Kidney (tissue), 14 donors: ENCODE measurements around the gene OBSCN. TPM values are rescaled to one million over a fixed set of nuclear protein-coding genes. Genes with fewer than 3 reads are reported as not detected.
A peak's percentile ranks its signal among the peaks of the same experiment; 100 is the strongest.

ENCODE experiments used
- DNase-seq, 5 donors: peaks; one replicate each; pipeline ENCODE4 v3.0.0-alpha.2; 2013 to 2020
- FAIRE-seq: peaks from 2 replicates; lab custom pipeline; 2012; peaks lifted over from hg19 to GRCh38; lab: Jason Lieb, UNC
- H3K27ac ChIP-seq, 2 donors: one replicate each; pipeline ENCODE4 v1.7.0; 2013; ENCODE audit warnings: low read depth in 2 of 2, low read length in 2 of 2, inconsistent platforms in 1 of 2
- H3K27me3 ChIP-seq: one replicate; pipeline ENCODE4 v1.7.1; 2013; ENCODE audit warnings: low read length, inconsistent platforms; ENCODE audit not compliant: control insufficient read depth, insufficient read depth
- H3K36me3 ChIP-seq, 3 donors: one replicate each; pipeline versions ENCODE4 v1.7.0 to v1.7.1; 2013; ENCODE audit warnings: low read length in 3 of 3, control low read depth in 1 of 3, inconsistent platforms in 1 of 3; ENCODE audit not compliant: insufficient read depth in 3 of 3, control insufficient read depth in 2 of 3
- H3K4me1 ChIP-seq, 3 donors: one replicate each; pipeline versions ENCODE4 v1.7.0 to v1.7.1; 2013; ENCODE audit warnings: low read length in 3 of 3, inconsistent platforms in 1 of 3, low read depth in 1 of 3; ENCODE audit not compliant: control insufficient read depth in 2 of 3, insufficient read depth in 2 of 3
- H3K4me3 ChIP-seq, 3 donors: one replicate each; pipeline versions ENCODE4 v1.7.0 to v1.8.1; 2013; ENCODE audit warnings: low read length in 3 of 3, control low read depth in 1 of 3, inconsistent platforms in 1 of 3
- H3K9ac ChIP-seq, 3 donors: one replicate each; pipeline versions ENCODE4 v1.7.0 to v1.7.1; 2013; ENCODE audit warnings: low read length in 3 of 3, control low read depth in 1 of 3, inconsistent platforms in 1 of 3
- H3K9me3 ChIP-seq, 3 donors: one replicate each; pipeline versions ENCODE4 v1.7.0 to v1.7.1; 2013; ENCODE audit warnings: low read length in 3 of 3, control low read depth in 1 of 3, inconsistent platforms in 1 of 3; ENCODE audit not compliant: control insufficient read depth in 2 of 3, insufficient read depth in 1 of 3
- CTCF ChIP-seq: IDR thresholded peaks from 3 replicates; pipeline ENCODE4 v1.5.1; 2012; ENCODE audit warnings: mild to moderate bottlenecking, moderate library complexity, borderline replicate concordance; ENCODE audit not compliant: insufficient read depth; ENCODE audit errors: extremely low read depth
- intact Hi-C: fragments of 100-400 bp; cut with DNase I; formaldehyde crosslinking; loops from one replicate; pipeline ENCODE4 v1.11.1; 2022
- polyA plus RNA-seq: library from polyadenylated mRNA; stranded (reverse); fragments of 350-450 nt; fragmentation: Illumina TruSeq; extraction: RNeasy Lipid Tissue Mini Kit (QIAGEN cat#74804); gene quantifications from one replicate; pipeline ENCODE4 v1.2.3, GENCODE V29; 2014; ENCODE audit warnings: low read depth, low replicate concordance; ENCODE audit not compliant: insufficient read depth
- total RNA-seq: library from RNA; stranded (reverse); fragmentation: NEBNext Ultra II Directional; extraction: Animal tissue kit (Norgen Biotek cat#: 25700); gene quantifications from one replicate; pipeline ENCODE4 v1.2.1, GENCODE V29; 2021
- donor health status: control.
- donor health status: control.
- donor health status: control.
- donor health status: control.
- donor health status: control.
- donor health status: DM: yes; HTN: yes; CAD: no.
- donor health status: Normal renal cell carcinoma (clear cell type).

The OBSCN gene
- total and polyA plus RNA-seq, 2 donors from 2014 or later = 14.5 to 30.0 TPM

- FAIRE-seq (no peak), DNase-seq (peak in 2 of 5 donors; percentile 12 to 66)
- Histone ChIP-seq H3K4me3 (peak overlapping the region in 2 of 3 donors; percentile 34 to 35), H3K9me3 (no peaks in the 10 kb centered on the region), H3K36me3 (no peaks in the 10 kb centered on the region), H3K27ac (no peak overlapping the region), H3K4me1 (peaks cover 0 to 7% (median 0%) of the 10 kb centered on the region in 3 donors), H3K27me3 (no peaks in the 10 kb centered on the region), H3K9ac (no peak overlapping the region)
- intact Hi-C loops = no loop called here
- TF ChIP-seq CTCF = no peak
Measured at GRCh38 chr1:228213917-228214808, 6.3 kb downstream of the OBSCN start.

- no peak overlapping the region for H3K9ac ChIP-seq
- FAIRE-seq (no peak), DNase-seq (peak in 1 of 5 donors; percentile 54)
- H3K4me1 ChIP-seq = peaks cover 0 to 7% (median 0%) of the 10 kb centered on the region in 3 donors
- no peak overlapping the region for H3K4me3 ChIP-seq
- peaks cover 0 to 3% (median 0%) of the 10 kb centered on the region in 3 donors for H3K36me3 ChIP-seq
- TF ChIP-seq CTCF = no peak
- intact Hi-C loops = no loop called here
- no peak overlapping the region for H3K27ac ChIP-seq
- no peaks in the 10 kb centered on the region for H3K27me3 ChIP-seq
- H3K9me3 ChIP-seq = no peaks in the 10 kb centered on the region
Measured at GRCh38 chr1:228214921-228215662, 7.2 kb downstream of the OBSCN start.

- H3K27ac ChIP-seq = no peak overlapping the region
- H3K4me3 ChIP-seq = no peak overlapping the region
- intact Hi-C loops = no loop called here
- no peaks in the 10 kb centered on the region for H3K27me3 ChIP-seq
- H3K9ac ChIP-seq = no peak overlapping the region
- FAIRE-seq (no peak), DNase-seq (peak in 2 of 5 donors; percentile 39 to 69)
- peaks cover 0 to 7% (median 0%) of the 10 kb centered on the region in 3 donors for H3K4me1 ChIP-seq
- peaks cover 0 to 3% (median 0%) of the 10 kb centered on the region in 3 donors for H3K36me3 ChIP-seq
- no peaks in the 10 kb centered on the region for H3K9me3 ChIP-seq
- no peak for TF ChIP-seq CTCF
Measured at GRCh38 chr1:228215663-228216116, 7.8 kb downstream of the OBSCN start.
